NOMO-1 treated with DMSO at 0.1 percent for 48 hours (cell line): ENCODE results near the gene TSC22D1.
"Not testable (repeated sequence)": the region's sequence is repeated elsewhere in the genome, so short reads cannot be mapped to it uniquely, and the experiment has no call there.

Source experiments
- DNase-seq: peaks from one replicate; lab custom pipeline; 2025; ENCODE audit not compliant: unreplicated experiment; lab: John Stamatoyannopoulos, UW

The TSC22D1 gene

DNA sequence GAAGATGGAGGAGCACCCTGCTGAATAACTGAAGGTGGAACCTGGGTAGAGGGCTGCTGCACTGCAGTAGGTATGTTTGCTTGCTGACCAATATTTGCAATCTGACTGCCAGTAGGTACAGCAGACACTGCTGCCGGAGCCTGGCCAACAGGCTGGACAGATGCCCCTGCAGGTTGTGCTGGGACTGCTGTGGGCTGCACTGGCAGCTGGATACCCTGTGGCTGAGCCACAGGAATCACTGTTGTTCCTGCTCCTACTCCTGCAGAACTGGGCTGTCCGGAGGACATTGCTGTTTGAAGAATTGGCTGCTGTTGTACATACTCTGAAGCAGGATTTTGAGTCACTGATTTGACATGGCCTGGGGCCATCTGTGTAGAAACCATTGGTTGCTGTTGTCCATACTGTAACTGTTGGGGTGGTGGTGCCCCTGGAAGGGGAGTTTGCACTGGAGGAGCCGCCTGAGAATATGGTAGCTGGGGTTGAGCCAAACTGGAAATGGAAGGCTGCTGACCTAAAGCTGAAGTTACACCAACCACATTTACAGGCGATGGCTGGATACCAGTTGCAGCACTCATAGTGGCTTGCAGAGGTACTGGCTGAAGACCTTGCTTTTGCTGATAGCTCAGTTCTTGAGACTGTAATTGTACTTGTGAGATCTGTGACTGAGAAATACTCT, 2.2 kb downstream of the TSC22D1 start:
- DNase-seq: no peak

- DNase-seq: no peak
Measured at GRCh38 chr13:44573071-44573470, 3.1 kb downstream of the TSC22D1 start.

DNA sequence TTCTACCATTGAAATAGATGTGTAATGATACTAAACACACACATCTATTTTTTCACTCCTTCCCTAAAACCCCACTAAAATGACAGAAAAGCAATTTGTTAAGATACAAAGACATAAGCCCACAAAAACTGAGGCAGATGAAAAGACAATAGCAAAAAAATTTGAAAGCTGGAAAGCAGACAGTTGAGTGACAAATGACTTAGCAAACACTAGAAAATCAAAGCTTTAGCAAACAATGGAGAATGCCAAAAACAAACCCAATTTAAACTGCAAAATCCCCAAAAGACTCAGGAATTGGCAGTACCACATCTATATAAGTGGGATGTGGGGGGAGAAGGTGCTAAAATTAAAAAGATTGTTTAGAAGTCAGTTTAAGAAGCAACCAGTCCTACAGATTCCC, 9.5 kb downstream of the TSC22D1 start:
- DNase-seq: no peak

DNA sequence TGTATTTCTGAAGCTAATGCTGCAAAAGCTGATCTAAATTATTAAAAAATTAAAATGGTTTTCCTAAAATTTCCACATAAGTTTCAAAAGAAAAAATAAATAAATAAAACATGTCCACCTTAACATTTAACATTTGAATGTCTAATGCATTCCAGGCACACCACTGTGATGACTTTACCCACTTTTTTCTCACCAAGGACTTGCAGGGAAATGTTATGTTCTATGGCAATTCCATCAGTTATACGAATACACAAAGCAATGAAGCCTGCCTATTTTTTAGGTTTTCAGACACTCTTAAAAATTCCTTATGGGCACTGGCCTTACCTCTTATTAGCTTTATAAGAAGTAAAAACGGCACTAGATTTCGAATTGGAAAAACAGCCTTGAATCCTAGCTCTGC, 10.2 kb downstream of the TSC22D1 start:
- no peak for DNase-seq

DNA sequence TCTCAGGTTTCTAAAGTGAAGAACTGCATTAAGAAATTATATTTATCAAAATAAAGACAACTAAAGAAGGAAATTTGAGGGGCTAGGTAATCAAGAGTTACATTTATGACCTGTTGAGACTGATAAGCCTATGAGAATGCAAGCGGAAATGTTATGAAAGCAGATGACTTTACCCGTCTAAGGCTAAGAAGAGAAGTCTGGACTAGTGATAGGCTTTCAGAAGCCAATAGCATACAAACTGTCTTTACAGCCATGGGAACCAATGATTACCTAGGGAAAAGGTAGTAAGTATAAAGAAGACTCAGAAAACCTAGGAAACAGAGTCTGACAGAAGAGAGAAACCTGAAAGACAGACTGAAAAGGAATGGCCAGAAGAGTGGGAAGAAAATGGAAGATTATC, 11.2 kb downstream of the TSC22D1 start:
- no peak for DNase-seq

- DNase-seq: not testable (repeated sequence)
Measured at GRCh38 chr13:44562853-44563252, 13.3 kb downstream of the TSC22D1 start.

- DNase-seq: no peak
Measured at GRCh38 chr13:44561351-44561750, 14.8 kb downstream of the TSC22D1 start.

GRCh38 chr13:44557986-44558385, 18.1 kb downstream of the TSC22D1 start:
- no peak for DNase-seq

DNA sequence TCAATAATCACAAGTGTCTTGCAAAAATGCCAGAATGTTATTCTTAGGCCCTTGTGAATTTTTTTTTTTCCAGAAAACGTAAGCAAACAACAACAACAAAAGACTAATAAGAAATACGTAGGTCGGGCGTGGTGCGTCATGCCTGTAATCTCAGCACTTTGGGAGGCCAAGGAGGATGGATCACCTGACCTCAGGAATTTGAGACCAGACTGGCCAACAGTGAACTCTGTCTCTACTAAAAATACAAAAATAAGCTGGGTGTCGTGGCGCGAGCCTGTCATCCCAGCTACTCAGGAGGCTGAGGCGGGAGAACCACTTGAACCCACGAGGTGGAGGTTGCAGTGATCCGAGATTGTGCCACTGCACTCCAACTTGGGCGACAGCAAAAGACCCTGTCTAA, 20.9 kb downstream of the TSC22D1 start:
- DNase-seq: no peak

DNA sequence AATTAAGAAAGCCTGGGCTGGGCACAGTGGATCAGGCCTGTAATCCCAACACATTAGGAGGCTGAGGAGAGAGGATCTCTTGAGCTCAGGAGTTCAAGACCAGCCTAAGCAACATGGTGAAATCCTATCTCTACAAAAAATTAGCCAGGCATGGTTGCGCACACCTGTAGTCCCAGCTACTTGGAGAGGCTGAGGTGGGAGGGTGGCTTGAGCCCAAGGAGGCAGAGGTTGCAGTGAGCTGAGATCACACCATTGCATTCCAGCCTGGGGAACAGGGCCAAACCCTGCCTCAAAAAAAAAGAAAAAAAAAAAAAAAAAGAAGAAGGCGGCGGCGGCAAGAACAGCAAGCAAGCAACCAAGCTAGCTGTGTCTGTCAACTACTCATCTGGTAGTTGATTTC, 26.7 kb downstream of the TSC22D1 start:
- DNase-seq: no peak

GRCh38 chr13:44546164-44546563, 30.0 kb downstream of the TSC22D1 start:
- no peak for DNase-seq

DNA sequence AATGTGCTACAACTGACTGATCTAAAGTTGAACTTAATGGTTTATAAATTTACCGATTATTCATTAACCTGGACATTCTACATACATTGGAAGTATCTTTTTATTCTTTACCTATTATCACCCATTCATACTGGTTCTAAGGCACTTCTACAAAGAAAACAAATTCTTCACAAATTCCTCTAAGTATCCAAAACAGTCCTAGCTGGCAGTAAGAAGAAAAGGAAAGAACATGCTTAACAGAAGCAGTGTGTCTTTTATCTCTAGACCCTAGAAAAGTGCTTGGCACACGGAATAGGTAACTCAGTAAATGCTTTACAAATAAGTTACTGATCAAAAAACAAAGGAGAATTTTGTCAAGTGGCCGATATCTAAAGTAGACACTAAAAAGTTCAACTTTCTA, 32.8 kb downstream of the TSC22D1 start:
- DNase-seq: no peak

GRCh38 chr13:44542361-44542760, 33.8 kb downstream of the TSC22D1 start:
- DNase-seq: peak; percentile 27

- DNase-seq: no peak
Measured at GRCh38 chr13:44541601-44542000, 34.5 kb downstream of the TSC22D1 start.

DNA sequence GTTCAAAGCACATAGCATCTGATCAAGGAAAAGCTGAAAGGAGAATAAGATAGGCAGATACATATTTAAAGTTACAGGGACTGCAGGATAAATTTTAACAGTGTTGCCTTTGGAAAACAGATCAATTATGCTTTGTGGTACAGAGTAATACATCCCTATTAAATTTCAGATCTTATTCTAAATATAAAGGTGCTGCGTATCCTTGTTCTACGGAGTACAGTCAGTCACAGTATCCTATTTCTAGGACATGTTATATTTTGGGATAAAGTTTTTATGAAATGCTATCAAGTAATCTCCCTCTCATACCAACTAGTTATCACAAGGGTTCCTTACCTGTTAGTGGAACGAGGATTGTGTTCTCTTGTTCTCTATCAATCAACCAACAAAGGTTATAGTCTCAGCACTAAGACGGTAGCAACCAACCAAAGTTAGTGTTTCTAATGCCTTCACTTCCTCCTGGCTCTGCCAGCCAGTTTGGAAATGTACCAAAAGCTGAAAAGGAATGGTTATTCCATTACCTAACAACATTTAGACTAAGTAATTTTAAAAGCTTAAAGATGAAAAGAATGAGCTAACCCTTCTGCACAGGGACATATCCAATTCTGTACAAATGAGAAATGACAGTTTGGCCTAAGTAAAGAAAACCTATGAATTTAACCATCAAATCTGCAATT, 35.2 kb downstream of the TSC22D1 start:
- no peak for DNase-seq

- DNase-seq: no peak
Measured at GRCh38 chr13:44537248-44537647, 38.9 kb downstream of the TSC22D1 start.

DNA sequence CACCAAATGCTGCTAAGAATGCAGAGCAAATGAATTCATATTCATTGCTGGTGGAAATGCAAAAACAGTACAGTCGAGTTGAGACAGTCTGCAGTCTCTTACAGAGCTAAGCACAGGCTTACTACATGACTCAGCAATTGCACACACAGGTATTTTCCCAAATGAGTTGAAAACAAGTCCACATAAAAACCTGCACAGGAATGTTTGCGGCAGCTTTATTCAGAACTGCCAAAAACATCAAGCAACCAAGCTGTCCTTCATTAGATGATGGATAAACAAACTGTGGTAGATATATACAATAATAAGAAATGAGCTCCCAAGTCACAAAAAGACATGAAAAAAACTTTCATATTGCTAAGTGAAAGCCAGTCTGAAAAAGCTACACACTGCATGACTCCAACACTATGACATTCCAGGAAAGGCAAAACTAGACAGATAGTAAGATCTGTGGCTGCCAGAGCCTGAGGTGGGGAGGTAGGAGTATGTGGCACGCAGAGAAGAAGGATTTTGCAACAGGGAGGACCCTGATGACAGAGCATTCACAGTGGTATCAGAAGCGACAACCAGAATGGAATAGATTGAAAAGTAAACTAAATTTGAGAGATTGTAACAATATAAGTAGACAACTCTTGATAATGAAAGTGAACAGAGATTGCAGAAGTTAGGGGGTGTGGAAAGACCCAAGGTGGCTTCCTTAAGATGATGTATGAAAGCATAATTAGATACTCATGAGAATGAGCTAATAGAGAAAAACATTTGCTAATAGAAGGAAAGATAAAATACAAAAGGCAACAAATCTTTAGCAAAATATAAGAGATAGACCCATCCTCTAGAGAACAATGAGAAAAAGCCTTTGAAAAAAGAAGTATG, 52.7 kb downstream of the TSC22D1 start:
- no peak for DNase-seq

DNA sequence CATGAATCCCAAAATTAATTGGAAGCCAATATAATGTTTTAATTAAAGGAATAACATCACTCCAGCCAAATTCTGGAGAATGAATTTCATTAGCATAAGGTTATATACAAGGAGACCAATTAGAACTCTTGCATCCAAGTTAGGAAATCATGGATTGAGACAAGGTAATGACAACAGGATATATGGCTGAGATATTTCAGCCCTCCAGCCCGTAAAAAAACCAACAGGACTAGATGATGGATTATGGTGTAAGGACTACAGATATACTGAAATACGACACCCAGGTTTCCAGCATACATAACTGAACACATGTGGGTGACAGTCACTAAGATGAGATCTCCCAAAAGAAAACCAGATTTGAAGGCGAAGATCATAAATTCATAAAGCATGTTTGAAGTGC, 56.5 kb downstream of the TSC22D1 start:
- DNase-seq: no peak

- DNase-seq: no peak
Measured at GRCh38 chr13:44516771-44517170, 59.4 kb downstream of the TSC22D1 start.

GRCh38 chr13:44514278-44514677, 61.9 kb downstream of the TSC22D1 start:
- DNase-seq: no peak

DNA sequence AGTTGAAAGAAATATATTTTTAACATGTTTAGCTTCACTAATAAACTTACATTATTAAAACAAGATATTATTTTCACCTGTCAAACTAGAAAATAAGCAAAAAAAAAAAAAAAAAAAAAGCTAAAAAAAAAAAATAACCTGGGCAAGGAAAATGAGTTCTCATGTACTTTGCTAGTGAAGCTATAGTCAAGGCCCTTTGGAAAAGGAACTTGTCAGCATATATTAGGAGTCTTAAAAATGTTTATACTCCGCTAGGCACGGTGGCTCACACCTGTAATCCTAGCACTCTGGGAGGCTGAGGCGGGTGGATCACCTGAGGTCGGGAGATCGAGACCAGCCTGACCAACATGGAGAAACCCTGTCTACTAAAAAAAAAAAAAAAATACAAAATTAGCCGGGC, 66.3 kb downstream of the TSC22D1 start:
- not testable (repeated sequence) for DNase-seq

DNA sequence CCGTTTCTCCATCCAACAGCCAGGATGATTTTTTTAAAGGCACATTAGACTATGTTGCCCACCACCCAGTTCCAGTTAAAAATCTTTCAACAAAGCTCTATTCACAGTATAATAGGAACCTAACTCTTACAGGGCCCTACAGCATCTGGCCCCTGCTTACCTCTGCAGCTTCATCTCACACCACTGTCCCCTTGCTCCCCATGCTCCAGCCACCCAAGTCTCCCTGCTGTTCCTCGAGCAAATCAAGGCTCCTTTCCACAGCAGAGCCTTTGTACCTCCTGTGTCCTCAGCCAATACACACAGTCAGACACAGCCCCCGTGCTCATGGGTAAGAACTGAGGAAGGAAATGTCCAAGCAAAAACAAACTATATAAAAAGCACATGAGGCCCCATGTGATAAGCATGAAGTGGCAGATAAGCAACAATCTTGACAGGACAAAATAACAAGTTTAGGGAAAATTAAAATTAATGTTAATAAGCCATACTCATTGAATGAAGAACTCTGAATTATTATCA, 67.5 kb downstream of the TSC22D1 start:
- no peak for DNase-seq
